Measurements from ENCODE around the gene PEX1. TPM values are rescaled to one million over a fixed set of nuclear protein-coding genes. Genes with fewer than 3 reads are reported as not detected.
A peak's percentile ranks its signal among the peaks of the same experiment; 100 is the strongest.

PEX1 gene
- total and polyA plus RNA-seq, 2 of the 13 experiments (the other 11 are each of a cell fraction or from before 2014, with no cell fraction given): 16.6 to 22.4 TPM

DNA sequence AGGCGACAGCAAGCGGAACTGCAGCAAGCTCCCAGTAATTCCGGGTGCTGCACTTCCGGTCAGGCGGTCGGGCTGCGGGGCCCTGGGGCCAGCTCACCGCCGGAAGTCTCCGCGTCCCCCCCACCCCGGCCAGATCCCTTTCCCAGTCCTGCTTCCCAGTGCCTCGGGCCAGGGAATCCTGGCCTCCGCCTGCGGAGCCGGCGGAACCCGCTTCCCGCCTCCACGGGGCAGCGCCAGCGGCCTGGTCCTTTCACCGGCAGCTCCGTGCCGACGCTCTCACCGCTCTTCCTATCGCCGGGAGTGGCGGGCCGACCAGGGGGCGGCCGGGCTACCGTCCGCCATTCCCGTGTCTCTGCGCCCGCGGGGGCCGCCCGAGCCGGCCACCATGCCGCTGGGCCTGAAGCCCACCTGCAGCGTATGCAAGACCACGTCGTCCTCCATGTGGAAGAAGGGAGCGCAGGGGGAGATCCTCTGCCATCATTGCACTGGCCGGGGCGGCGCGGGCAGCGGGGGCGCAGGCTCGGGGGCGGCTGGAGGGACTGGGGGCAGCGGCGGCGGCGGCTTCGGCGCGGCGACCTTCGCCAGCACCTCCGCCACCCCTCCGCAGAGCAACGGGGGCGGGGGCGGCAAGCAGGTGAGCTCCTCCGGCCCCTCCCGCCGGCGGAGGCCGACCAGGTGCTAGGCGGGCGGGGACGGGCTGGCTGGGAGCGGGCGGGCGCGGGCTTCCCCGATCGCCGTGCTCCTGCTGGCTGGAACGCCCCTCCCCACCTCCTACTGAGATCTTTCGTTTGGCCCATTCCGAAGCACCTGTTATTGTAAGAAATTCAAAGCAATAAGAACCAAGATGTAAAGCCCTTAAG is 80.7 kb downstream of the PEX1 start, which contains the start of gene GATAD1 (continued):
- TF ChIP-seq, protein P1, sequence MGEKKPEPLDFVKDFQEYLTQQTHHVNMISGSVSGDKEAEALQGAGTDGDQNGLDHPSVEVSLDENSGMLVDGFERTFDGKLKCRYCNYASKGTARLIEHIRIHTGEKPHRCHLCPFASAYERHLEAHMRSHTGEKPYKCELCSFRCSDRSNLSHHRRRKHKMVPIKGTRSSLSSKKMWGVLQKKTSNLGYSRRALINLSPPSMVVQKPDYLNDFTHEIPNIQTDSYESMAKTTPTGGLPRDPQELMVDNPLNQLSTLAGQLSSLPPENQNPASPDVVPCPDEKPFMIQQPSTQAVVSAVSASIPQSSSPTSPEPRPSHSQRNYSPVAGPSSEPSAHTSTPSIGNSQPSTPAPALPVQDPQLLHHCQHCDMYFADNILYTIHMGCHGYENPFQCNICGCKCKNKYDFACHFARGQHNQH (CRISPR knock-in tag; IDR thresholded peaks at IDR 0.05): peak; percentile 31; the same call in 1 of the 2 replicates
- TF ChIP-seq SUZ12 (IDR thresholded peaks at IDR 0.05; ENCODE audit: low read depth, low read length) (no peak), KLF15 (CRISPR knock-in tag; IDR thresholded peaks at IDR 0.05; ENCODE audit: borderline replicate concordance) (no peak), RBM22 (optimal IDR thresholded peaks at IDR 0.05; ENCODE audit: low read length) (no peak), LBX2 (CRISPR knock-in tag; IDR thresholded peaks at IDR 0.05; ENCODE audit: borderline replicate concordance) (no peak), REST (IDR thresholded peaks at IDR 0.05; ENCODE audit: borderline replicate concordance in 1 of 2, low read depth in 1 of 2, low read length in 2 of 2) (peak in 1 of 2 experiments; percentile 37; a peak in 1 of 4 replicates), THYN1 (CRISPR knock-in tag; IDR thresholded peaks at IDR 0.05; ENCODE audit: borderline replicate concordance, low read depth) (no peak), ZNF644 (CRISPR knock-in tag; IDR thresholded peaks at IDR 0.05; ENCODE audit: low read depth) (no peak), ZNF136 (CRISPR knock-in tag; IDR thresholded peaks at IDR 0.05; ENCODE audit: low read depth) (no peak; the same call in 1 of the 2 replicates), POLR2AphosphoS2 (IDR thresholded peaks at IDR 0.05; ENCODE audit: low read depth, low read length) (0 out of 2 replicates have a peak, but pooled peaks have one; percentile 48), ZNF337 (CRISPR knock-in tag; IDR thresholded peaks at IDR 0.05; ENCODE audit: borderline replicate concordance, low read depth) (no peak), ZNF34 (CRISPR knock-in tag; IDR thresholded peaks at IDR 0.05; ENCODE audit: borderline replicate concordance) (no peak), PITX1 (CRISPR knock-in tag; IDR thresholded peaks at IDR 0.05) (peak; percentile 16; the same call in 1 of the 2 replicates), ZSCAN30 (CRISPR knock-in tag; IDR thresholded peaks at IDR 0.05) (no peak), ZFP36L1 (CRISPR knock-in tag; IDR thresholded peaks at IDR 0.05) (no peak), ZFP36 (IDR thresholded peaks at IDR 0.05; ENCODE audit: borderline replicate concordance, low read depth, low read length, partially characterized antibody) (no peak)
- TF ChIP-seq, protein P2, sequence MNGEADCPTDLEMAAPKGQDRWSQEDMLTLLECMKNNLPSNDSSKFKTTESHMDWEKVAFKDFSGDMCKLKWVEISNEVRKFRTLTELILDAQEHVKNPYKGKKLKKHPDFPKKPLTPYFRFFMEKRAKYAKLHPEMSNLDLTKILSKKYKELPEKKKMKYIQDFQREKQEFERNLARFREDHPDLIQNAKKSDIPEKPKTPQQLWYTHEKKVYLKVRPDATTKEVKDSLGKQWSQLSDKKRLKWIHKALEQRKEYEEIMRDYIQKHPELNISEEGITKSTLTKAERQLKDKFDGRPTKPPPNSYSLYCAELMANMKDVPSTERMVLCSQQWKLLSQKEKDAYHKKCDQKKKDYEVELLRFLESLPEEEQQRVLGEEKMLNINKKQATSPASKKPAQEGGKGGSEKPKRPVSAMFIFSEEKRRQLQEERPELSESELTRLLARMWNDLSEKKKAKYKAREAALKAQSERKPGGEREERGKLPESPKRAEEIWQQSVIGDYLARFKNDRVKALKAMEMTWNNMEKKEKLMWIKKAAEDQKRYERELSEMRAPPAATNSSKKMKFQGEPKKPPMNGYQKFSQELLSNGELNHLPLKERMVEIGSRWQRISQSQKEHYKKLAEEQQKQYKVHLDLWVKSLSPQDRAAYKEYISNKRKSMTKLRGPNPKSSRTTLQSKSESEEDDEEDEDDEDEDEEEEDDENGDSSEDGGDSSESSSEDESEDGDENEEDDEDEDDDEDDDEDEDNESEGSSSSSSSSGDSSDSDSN (CRISPR knock-in tag; IDR thresholded peaks at IDR 0.05): peak; percentile 86
- TF ChIP-seq, protein P3, sequence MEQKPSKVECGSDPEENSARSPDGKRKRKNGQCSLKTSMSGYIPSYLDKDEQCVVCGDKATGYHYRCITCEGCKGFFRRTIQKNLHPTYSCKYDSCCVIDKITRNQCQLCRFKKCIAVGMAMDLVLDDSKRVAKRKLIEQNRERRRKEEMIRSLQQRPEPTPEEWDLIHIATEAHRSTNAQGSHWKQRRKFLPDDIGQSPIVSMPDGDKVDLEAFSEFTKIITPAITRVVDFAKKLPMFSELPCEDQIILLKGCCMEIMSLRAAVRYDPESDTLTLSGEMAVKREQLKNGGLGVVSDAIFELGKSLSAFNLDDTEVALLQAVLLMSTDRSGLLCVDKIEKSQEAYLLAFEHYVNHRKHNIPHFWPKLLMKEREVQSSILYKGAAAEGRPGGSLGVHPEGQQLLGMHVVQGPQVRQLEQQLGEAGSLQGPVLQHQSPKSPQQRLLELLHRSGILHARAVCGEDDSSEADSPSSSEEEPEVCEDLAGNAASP (CRISPR knock-in tag; IDR thresholded peaks at IDR 0.05; ENCODE audit: borderline replicate concordance): no peak; the same call in 1 of the 2 replicates
